ENCODE data around the gene GABRB3.

The GABRB3 gene

DNA sequence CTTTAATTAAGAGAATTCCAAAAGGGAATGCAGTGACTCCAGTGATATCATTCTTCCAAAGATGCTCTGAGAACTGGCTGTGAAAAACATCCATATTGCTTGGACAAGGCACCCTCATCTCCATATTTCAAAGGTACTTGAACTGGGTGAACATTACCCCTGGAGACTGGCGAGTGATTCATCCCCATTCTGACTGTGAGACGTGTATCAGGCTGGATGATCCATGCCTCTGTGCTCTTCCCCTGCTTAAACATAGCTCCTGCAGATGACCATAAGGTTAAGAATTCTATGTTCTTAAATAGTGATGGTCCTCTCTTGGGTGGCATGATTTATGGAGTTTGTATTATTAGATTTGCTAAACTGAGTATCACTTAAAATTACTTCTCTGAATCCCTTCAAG lies 137.8 kb downstream of the GABRB3 start:
- no peak for TF ChIP-seq BCL11B (tag by site-specific recombination; IDR thresholded peaks at IDR 0.05; ENCODE audit: low read depth)
- no peak for TF ChIP-seq ZFP3 (tag by site-specific recombination; IDR thresholded peaks at IDR 0.05; ENCODE audit: low read depth)
- no peak for TF ChIP-seq ZNF548 (tag by site-specific recombination; IDR thresholded peaks at IDR 0.05)
- no peak for TF ChIP-seq ZNF514 (tag by site-specific recombination; IDR thresholded peaks at IDR 0.05)
- no peak for TF ChIP-seq SP7 (tag by site-specific recombination; IDR thresholded peaks at IDR 0.05)
- no peak for TF ChIP-seq FEZF1 (tag by site-specific recombination; IDR thresholded peaks at IDR 0.05)
- no peak for TF ChIP-seq ZFHX2 (tag by site-specific recombination; conservative IDR thresholded peaks at IDR 0.05)
- no peak for TF ChIP-seq ZNF302 (tag by site-specific recombination; IDR thresholded peaks at IDR 0.05; ENCODE audit: low read depth)
- TF ChIP-seq ZNF707 (tag by site-specific recombination; IDR thresholded peaks at IDR 0.05), result no peak
- ChIA-PET POLR2A (no interaction called here), CTCF (no interaction called here)
- Histone ChIP-seq H3K4me3 (ENCODE audit: low read depth, low read length) (no peak overlapping the region), H3K9me3 (ENCODE audit: control insufficient read depth, insufficient read depth, low read depth, low read length) (no peaks in the 10 kb centered on the region), H3K36me3 (ENCODE audit: control insufficient read depth in 2 of 2, insufficient read depth in 1 of 2, low read length in 2 of 2) (no peaks in the 10 kb centered on the region), H3K27ac (ENCODE audit: extremely low read depth, low read depth, low read length) (no peak overlapping the region), H3K4me1 (ENCODE audit: control insufficient read depth, insufficient read depth, low read length) (no peaks in the 10 kb centered on the region)

DNA sequence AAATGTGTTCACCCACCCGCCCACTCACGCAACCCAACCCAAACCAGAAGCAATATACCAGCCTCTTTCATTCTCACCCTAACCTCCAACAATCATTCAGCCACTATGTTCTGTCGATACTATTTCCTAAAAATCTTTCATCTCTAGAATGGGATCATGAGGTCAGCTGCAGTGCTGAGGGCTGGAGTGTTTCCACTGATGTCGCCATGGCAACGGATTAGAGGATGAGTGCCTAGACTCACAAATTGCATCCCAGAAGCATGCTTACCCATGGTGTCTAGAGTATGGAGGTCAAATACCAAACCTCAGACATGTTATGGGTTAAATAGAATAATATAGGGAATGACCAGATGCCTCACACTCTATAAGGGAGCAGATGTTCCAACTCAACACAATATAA lies 138.5 kb downstream of the GABRB3 start:
- Histone ChIP-seq H3K9me3 (ENCODE audit: control insufficient read depth, insufficient read depth, low read depth, low read length) (no peaks in the 10 kb centered on the region), H3K36me3 (ENCODE audit: control insufficient read depth in 2 of 2, insufficient read depth in 1 of 2, low read length in 2 of 2) (no peaks in the 10 kb centered on the region), H3K4me1 (ENCODE audit: control insufficient read depth, insufficient read depth, low read length) (no peaks in the 10 kb centered on the region), H3K27ac (ENCODE audit: extremely low read depth, low read depth, low read length) (no peak overlapping the region), H3K4me3 (ENCODE audit: low read depth, low read length) (no peak overlapping the region)
- POLR2A ChIA-PET, result no interaction called here
- CTCF ChIA-PET, result no interaction called here
- TF ChIP-seq, protein P1, sequence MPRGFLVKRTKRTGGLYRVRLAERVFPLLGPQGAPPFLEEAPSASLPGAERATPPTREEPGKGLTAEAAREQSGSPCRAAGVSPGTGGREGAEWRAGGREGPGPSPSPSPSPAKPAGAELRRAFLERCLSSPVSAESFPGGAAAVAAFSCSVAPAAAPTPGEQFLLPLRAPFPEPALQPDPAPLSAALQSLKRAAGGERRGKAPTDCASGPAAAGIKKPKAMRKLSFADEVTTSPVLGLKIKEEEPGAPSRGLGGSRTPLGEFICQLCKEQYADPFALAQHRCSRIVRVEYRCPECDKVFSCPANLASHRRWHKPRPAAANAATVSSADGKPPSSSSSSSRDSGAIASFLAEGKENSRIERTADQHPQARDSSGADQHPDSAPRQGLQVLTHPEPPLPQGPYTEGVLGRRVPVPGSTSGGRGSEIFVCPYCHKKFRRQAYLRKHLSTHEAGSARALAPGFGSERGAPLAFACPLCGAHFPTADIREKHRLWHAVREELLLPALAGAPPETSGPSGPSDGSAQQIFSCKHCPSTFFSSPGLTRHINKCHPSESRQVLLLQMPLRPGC (tag by site-specific recombination; IDR thresholded peaks at IDR 0.05), result no peak
- TF ChIP-seq ZNF394 (tag by site-specific recombination; IDR thresholded peaks at IDR 0.05; ENCODE audit: borderline replicate concordance) (no peak), ZNF214 (tag by site-specific recombination; IDR thresholded peaks at IDR 0.05; ENCODE audit: borderline replicate concordance) (no peak), ZIC2 (tag by site-specific recombination; IDR thresholded peaks at IDR 0.05) (no peak), ZNF624 (tag by site-specific recombination; IDR thresholded peaks at IDR 0.05) (no peak), ZSCAN30 (tag by site-specific recombination; IDR thresholded peaks at IDR 0.05) (no peak), ZNF549 (tag by site-specific recombination; IDR thresholded peaks at IDR 0.05) (no peak), ZNF623 (tag by site-specific recombination; IDR thresholded peaks at IDR 0.05) (no peak), ZFHX2 (tag by site-specific recombination; conservative IDR thresholded peaks at IDR 0.05) (no peak), SETDB1 (IDR thresholded peaks at IDR 0.05; ENCODE audit: insufficient read length, low read length) (no peak), RBAK (tag by site-specific recombination; IDR thresholded peaks at IDR 0.05) (no peak)
- TF ChIP-seq, protein P2, sequence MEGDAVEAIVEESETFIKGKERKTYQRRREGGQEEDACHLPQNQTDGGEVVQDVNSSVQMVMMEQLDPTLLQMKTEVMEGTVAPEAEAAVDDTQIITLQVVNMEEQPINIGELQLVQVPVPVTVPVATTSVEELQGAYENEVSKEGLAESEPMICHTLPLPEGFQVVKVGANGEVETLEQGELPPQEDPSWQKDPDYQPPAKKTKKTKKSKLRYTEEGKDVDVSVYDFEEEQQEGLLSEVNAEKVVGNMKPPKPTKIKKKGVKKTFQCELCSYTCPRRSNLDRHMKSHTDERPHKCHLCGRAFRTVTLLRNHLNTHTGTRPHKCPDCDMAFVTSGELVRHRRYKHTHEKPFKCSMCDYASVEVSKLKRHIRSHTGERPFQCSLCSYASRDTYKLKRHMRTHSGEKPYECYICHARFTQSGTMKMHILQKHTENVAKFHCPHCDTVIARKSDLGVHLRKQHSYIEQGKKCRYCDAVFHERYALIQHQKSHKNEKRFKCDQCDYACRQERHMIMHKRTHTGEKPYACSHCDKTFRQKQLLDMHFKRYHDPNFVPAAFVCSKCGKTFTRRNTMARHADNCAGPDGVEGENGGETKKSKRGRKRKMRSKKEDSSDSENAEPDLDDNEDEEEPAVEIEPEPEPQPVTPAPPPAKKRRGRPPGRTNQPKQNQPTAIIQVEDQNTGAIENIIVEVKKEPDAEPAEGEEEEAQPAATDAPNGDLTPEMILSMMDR (tag by site-specific recombination; IDR thresholded peaks at IDR 0.05), result no peak
- TF ChIP-seq, protein P3, sequence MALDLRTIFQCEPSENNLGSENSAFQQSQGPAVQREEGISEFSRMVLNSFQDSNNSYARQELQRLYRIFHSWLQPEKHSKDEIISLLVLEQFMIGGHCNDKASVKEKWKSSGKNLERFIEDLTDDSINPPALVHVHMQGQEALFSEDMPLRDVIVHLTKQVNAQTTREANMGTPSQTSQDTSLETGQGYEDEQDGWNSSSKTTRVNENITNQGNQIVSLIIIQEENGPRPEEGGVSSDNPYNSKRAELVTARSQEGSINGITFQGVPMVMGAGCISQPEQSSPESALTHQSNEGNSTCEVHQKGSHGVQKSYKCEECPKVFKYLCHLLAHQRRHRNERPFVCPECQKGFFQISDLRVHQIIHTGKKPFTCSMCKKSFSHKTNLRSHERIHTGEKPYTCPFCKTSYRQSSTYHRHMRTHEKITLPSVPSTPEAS (tag by site-specific recombination; IDR thresholded peaks at IDR 0.05), result no peak

All from HEK293 (cell line).